Peyer's patch (tissue), 4 donors: ENCODE measurements around the gene CCDC187.

Experiments
- POLR2A ChIP-seq, 2 donors: fragments of 450-650 bp; IDR thresholded peaks; one replicate each; pipeline ENCODE4 v1.5.1; 2017; ENCODE audit warnings: antibody characterized with exemption in 2 of 2, mild to moderate bottlenecking in 2 of 2, moderate library complexity in 2 of 2
- TF ChIP-seq, protein P1 (sequence below), 6 experiments: fragments of 450-650 bp in 4 of 6; fragments of 200-600 bp in 2 of 6; sonication (generic) in 1 of 6; IDR thresholded peaks; one replicate each; pipeline ENCODE4 v1.5.1; 2017 to 2019; ENCODE audit warnings: antibody characterized with exemption in 6 of 6, mild to moderate bottlenecking in 3 of 6, moderate library complexity in 1 of 6

GRCh38 chr9:136282272-136282861, 21.5 kb downstream of the CCDC187 start:
- TF ChIP-seq, protein P1, sequence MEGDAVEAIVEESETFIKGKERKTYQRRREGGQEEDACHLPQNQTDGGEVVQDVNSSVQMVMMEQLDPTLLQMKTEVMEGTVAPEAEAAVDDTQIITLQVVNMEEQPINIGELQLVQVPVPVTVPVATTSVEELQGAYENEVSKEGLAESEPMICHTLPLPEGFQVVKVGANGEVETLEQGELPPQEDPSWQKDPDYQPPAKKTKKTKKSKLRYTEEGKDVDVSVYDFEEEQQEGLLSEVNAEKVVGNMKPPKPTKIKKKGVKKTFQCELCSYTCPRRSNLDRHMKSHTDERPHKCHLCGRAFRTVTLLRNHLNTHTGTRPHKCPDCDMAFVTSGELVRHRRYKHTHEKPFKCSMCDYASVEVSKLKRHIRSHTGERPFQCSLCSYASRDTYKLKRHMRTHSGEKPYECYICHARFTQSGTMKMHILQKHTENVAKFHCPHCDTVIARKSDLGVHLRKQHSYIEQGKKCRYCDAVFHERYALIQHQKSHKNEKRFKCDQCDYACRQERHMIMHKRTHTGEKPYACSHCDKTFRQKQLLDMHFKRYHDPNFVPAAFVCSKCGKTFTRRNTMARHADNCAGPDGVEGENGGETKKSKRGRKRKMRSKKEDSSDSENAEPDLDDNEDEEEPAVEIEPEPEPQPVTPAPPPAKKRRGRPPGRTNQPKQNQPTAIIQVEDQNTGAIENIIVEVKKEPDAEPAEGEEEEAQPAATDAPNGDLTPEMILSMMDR (IDR thresholded peaks at IDR 0.05): no peak
- no peak for TF ChIP-seq POLR2A (IDR thresholded peaks at IDR 0.05)
